ENCODE results near the gene GJC3. TPM values are rescaled to one million over a fixed set of nuclear protein-coding genes. Genes with fewer than 3 reads are reported as not detected.
"Not testable (repeated sequence)": the region's sequence is repeated elsewhere in the genome, so short reads cannot be mapped to it uniquely, and the experiment has no call there.

GJC3 gene
- not detected for total RNA-seq
- long read RNA-seq: 0 reads

- H3K27ac ChIP-seq: peak within 1 kb of the TSS; percentile 31
- peak; percentile 98 for ATAC-seq
- peak within 1 kb of the TSS; percentile 35 for H3K4me3 ChIP-seq
- no peaks in the 10 kb centered on the region for H3K36me3 ChIP-seq
- no peaks in the 10 kb centered on the region for H3K9me3 ChIP-seq
- peaks cover 12% of the 10 kb centered on the region for H3K4me1 ChIP-seq
- no peaks in the 10 kb centered on the region for H3K27me3 ChIP-seq
- peak; percentile 50 for TF ChIP-seq CTCF (IDR thresholded peaks at IDR 0.05)
- intact Hi-C loops (cut with DNase I): no loop called here
- DNase-seq: peak; percentile 82
Observed at GRCh38 chr7:99928994-99929729, at the start of gene GJC3. GJC3 (minus strand) TSS chr7:99929620; CDS start chr7:99929620, 0 bp downstream.

- Histone ChIP-seq H3K4me3 (no peak overlapping the region), H3K4me1 (no peaks in the 10 kb centered on the region), H3K9me3 (no peaks in the 10 kb centered on the region), H3K36me3 (no peaks in the 10 kb centered on the region), H3K27me3 (no peaks in the 10 kb centered on the region), H3K27ac (no peak overlapping the region)
- intact Hi-C loops (cut with DNase I): no loop called here
- DNase-seq (peak; percentile 54), ATAC-seq (no peak)
- TF ChIP-seq CTCF (IDR thresholded peaks at IDR 0.05): no peak
Observed at GRCh38 chr7:99976626-99977025, 47.2 kb upstream of the GJC3 start.

- Histone ChIP-seq H3K4me3 (peak within 1 kb of the TSS; percentile 19), H3K36me3 (no peaks in the 10 kb centered on the region), H3K4me1 (no peaks in the 10 kb centered on the region), H3K27ac (no peak within 1 kb of the TSS), H3K9me3 (no peaks in the 10 kb centered on the region), H3K27me3 (no peaks in the 10 kb centered on the region)
- DNase-seq (peak; percentile 53), ATAC-seq (peak; percentile 73)
- no peak for TF ChIP-seq CTCF (IDR thresholded peaks at IDR 0.05)
- intact Hi-C loops (cut with DNase I): no loop called here
Observed at GRCh38 chr7:99975782-99976521, 46.5 kb upstream of the GJC3 start, which contains the start of gene AZGP1. AZGP1 (minus strand) TSS chr7:99976031; CDS start chr7:99976020, 11 bp downstream.

- Histone ChIP-seq H3K27ac (no peak overlapping the region), H3K9me3 (no peaks in the 10 kb centered on the region), H3K4me3 (no peak overlapping the region), H3K4me1 (no peaks in the 10 kb centered on the region), H3K27me3 (no peaks in the 10 kb centered on the region), H3K36me3 (no peaks in the 10 kb centered on the region)
- no peak for DNase-seq
- intact Hi-C loops (cut with DNase I): no loop called here
- no peak for ATAC-seq
- TF ChIP-seq CTCF (IDR thresholded peaks at IDR 0.05): no peak
Observed at GRCh38 chr7:99974681-99975080, 45.3 kb upstream of the GJC3 start.

GRCh38 chr7:99973817-99974216 lies 44.4 kb upstream of the GJC3 start:
- H3K4me3 ChIP-seq; H3K27me3 ChIP-seq; DNase-seq; H3K36me3 ChIP-seq; ATAC-seq; H3K4me1 ChIP-seq; intact Hi-C loops (cut with DNase I); H3K27ac ChIP-seq; H3K9me3 ChIP-seq: not testable (repeated sequence)

- intact Hi-C loops (cut with DNase I): no loop called here
- Histone ChIP-seq H3K27ac (no peak overlapping the region), H3K4me1 (no peaks in the 10 kb centered on the region), H3K36me3 (no peaks in the 10 kb centered on the region), H3K27me3 (peaks cover under 1% of the 10 kb centered on the region), H3K9me3 (no peaks in the 10 kb centered on the region), H3K4me3 (no peak overlapping the region)
- no peak for TF ChIP-seq CTCF (IDR thresholded peaks at IDR 0.05)
- ATAC-seq: no peak
- peak; percentile 18 for DNase-seq
Observed at GRCh38 chr7:99971242-99971641, 41.8 kb upstream of the GJC3 start.

GRCh38 chr7:99969813-99970212 lies 40.4 kb upstream of the GJC3 start:
- H3K4me1 ChIP-seq; intact Hi-C loops (cut with DNase I); H3K36me3 ChIP-seq; H3K27ac ChIP-seq; H3K9me3 ChIP-seq; H3K27me3 ChIP-seq; H3K4me3 ChIP-seq: not testable (repeated sequence)
- ATAC-seq (peak; percentile 81), DNase-seq (peak; percentile 72)
